GM12873 (cell line): ENCODE results near the gene HSD17B12.

Source experiments
- CTCF ChIP-seq: IDR thresholded peaks from 2 replicates; pipeline ENCODE4 v1.5.1; 2012; ENCODE audit warnings: low read depth, mild to moderate bottlenecking, moderate library complexity, low read length, control low read depth; ENCODE audit not compliant: insufficient read depth; ENCODE audit errors: missing control alignments

HSD17B12 gene

GRCh38 chr11:43644621-43645299, 35.8 kb upstream of the HSD17B12 start:
- TF ChIP-seq CTCF: no peak

GRCh38 chr11:43646767-43647166, 33.8 kb upstream of the HSD17B12 start:
- TF ChIP-seq CTCF: no peak

GRCh38 chr11:43648888-43649287, 31.6 kb upstream of the HSD17B12 start:
- TF ChIP-seq CTCF: no peak

GRCh38 chr11:43649501-43649900, 31.0 kb upstream of the HSD17B12 start:
- no peak for TF ChIP-seq CTCF

GRCh38 chr11:43649921-43650320, 30.6 kb upstream of the HSD17B12 start:
- no peak for TF ChIP-seq CTCF

- no peak for TF ChIP-seq CTCF
These were observed 16.2 kb upstream of the HSD17B12 start for GRCh38 chr11:43664295-43664694.

- no peak for TF ChIP-seq CTCF
These were observed 6.0 kb upstream of the HSD17B12 start for GRCh38 chr11:43674560-43674959.

GRCh38 chr11:43676933-43677332, 3.6 kb upstream of the HSD17B12 start:
- TF ChIP-seq CTCF: no peak
